ENCODE data around the gene IQCF2.
"Not testable (repeated sequence)": the region's sequence is repeated elsewhere in the genome, so short reads cannot be mapped to it uniquely, and the experiment has no call there.

Gene IQCF2

DNA sequence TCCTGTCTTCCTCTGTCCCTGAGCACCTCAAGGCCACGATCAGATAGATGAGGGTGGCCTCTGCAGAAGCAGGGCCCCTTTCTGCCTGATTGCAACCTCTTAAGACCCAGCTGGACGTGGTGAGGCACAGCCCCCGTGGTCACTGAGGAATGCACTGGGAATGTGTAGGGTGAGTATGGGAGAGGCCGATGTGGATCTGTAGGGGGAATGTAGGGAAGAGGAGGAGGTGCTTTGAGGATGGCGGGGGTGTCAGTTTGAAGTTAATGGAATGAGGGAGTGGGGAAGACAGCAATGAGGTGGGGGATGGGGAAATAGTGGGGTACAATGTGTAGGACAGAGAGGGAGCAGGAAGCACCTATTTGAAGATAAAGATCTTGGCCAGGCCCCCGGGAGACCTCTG is 14.8 kb downstream of the IQCF2 start:
- no peak for DNase-seq (ENCODE audit: low read depth in 2 of 2)

DNA sequence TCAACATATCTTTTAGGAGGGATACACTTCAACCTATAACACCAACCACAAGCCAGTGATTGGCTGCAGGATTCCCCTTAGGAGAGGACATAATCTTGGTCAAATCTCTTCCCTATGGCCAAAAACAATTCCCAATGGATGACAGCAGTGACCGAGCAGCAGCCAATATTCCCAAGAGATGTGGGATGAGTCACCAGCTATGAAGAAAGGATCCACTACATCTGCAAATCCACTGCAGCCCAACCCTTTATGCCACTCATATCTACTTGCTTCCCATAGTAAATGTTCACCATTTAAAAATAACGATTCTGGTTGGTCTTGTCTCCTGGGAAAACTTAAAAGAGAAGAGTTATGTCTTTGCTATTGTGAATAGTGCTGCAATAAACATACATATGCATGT is 18.5 kb downstream of the IQCF2 start:
- no peak for DNase-seq (ENCODE audit: low read depth in 2 of 2)

DNA sequence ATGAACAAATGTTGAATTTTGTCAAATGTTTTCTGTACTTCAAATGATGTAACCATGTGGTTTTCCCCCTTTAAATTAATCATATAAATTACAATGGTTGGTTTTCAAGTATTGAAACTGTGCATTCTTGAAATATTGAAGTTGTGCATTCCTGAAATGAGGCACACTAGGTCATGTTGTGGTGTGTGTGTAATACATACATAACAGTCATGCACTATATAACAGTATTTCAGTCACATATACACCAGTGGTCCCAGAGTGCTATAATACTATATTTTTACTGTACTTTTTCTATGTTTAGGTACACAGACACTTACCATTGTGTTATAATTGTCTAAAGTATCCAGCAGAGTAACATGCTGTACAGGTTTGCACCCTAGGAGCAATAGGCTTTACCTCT is 25.0 kb downstream of the IQCF2 start:
- no peak for DNase-seq (ENCODE audit: low read depth in 2 of 2)

DNA sequence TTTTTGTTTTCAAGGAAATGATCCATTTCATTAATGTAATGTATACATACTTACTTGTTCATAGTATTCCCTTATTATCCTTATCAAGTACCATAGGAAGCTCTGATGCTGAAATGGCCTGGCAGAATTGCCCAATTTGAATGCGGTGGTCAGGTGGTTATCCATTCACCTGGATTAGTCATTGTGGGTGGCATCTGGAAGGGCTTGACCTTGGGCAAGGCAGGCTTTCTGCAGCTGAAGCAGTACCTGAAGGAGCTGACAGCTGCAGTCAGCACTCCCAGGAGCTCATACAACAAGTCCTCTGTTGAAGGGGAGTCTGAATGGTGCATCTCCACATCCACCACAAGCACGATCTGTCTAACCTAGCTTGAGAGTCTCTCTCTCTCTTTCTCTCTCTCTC is 26.2 kb downstream of the IQCF2 start:
- DNase-seq (ENCODE audit: low read depth in 2 of 2) = no peak

DNA sequence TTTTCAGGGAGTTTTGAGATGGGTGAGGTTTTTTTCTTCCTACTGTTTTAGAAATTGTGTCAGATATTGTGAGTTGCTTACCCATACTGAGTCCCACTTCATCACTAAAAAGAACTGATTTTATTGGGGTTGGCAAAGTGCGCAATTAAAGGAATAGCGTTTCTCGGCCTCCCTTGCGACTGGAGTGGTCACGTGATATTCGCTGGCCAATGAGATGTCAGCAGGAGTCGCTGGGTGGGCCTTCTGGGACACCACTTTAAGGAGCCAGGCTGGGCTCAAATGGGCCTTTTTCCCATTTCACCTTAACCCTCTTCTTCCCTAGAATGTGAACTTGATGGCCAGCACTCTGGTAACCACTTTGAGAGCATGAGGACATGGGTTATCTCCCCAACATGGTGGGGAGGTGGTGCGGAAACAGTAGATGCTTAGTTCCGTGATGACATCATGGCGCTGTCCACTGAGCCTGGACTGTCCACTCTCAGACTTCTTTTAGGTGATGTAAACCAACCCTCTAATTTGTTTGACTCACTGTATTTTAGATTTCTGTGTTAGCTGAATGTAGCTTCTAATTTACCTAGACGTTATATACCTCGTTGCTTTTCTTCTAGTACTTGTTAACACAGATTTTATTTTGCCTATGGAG is 27.2 kb downstream of the IQCF2 start:
- DNase-seq (ENCODE audit: low read depth in 2 of 2) = no peak

DNA sequence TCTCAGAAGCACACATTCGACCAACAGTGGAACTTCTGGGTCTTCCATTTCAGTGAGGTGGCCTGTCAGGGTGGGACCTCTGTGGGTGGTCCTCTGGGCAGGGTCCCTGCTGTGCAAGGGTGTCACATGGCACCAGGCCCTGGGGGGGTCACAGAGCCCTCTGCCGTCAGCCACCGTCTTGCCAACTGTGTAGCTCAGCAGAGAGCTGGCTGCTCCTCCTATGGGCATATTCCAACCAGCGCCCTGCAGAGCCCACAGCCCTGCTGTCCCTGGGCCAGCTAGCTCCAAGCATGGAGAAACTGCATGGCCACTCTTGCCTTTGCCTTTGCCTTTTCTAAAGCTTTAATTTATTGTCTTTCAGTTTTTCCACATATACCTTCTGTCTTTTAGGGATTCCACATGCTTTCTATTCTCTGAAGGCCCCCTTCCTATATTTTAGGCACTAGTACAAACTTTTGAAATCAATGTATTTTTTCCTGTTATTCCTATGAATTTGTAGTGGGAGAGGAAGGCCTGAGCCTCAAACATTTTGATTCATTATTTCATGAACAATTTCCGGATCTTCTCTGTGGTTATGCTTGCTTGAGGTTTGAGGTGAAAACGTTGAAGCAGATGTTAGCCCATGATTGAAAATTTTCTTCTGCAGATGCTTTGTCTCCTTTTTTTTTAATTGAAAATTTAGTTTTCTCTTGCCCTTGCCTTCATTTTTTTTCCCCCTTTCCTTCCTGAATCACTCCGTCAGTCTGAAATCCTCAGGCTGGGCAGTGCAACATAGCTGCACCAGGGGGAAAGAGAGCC is 30.0 kb downstream of the IQCF2 start:
- no peak for DNase-seq (ENCODE audit: low read depth in 2 of 2)

DNA sequence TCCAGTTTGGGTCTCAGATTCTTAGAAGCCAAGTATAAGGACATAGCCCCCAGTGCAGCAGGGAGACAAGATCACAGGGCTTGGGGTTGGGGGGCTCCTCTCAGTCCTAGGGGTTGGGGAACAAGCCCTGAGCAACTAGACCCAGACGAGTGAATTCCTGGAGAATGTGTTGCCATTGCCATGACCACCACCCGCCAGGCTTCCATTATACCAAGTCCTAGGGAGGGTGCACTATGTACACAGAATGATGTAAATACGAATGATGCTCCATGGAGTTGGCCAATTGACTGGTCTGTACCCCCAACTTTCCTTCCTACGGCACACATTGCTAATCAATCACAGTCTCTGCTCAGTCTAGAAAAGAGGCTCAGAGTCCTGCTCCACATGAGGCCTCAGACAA is 33.0 kb downstream of the IQCF2 start:
- DNase-seq (ENCODE audit: low read depth in 2 of 2) = no peak

DNA sequence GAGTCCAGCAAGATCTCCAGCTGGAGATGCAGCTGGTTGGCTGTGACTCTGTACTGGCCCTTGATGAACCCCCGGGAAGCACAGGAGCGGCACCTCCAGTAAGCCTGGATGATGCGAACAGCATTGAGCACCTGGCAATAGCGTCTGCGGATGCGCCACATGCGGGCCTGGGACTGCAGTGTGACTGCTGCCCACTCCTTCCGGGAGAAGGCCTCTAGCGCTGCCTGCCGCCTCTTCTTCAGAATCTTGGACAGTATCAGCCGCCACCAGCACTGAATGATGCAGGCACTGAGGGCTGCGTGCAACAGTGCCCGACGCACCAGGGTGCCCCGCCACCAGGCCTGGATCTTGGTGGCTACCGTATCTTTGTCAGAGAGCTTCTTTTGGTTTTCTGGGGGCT is 33.5 kb downstream of the IQCF2 start:
- DNase-seq (ENCODE audit: low read depth in 2 of 2) = no peak

DNA sequence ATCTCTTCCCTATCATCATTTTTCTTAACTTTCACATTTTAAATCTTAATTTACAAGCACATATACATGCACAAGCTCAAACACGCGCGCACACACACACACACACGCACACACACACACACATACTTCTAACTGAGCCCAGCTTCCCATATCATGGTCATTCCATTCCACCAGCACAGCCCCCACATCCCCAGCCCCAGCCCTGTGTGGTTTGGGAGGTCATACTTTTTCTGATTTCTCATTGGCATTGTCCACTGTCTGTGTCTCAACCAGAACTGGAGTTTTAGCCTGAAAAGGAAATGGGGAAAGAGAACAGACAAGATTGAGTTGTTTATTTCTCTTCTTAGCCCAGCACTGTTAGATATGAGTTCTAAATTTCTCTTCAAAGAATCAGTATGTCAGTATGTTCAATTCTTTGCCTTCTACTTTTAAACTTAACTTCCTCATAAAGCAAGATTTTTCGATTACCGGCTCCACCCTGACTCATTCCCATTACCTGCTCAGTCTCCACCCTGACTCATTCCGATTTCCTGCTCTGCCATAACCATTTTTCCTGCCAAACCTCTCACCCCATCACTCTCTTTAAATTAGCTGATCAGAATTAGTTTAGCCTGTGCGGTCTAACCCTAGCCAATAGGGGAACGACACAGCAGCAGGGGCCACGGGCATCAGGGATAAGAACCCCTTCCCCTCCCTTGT is 35.3 kb downstream of the IQCF2 start:
- no peak for DNase-seq (ENCODE audit: low read depth in 2 of 2)

DNA sequence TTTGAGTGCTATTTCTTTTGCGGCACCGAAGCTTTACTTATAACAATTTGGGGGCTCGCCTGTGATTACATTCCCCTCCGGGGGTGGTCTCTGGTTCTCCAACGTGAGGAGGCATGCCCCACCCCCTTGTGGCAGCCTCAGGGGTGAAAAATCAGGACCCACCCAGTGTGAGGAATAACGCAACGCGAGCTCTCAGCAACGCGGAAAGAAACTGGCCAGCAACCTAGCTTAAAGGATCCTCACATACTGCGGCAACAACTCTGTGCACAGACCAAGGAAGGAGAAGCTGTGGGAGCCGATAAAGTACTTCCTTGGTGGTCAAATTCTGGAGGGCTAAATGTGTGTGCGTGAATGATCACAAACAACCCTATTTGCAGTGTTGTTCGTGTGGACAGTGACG is 36.0 kb downstream of the IQCF2 start:
- DNase-seq (ENCODE audit: low read depth in 2 of 2) = no peak

DNA sequence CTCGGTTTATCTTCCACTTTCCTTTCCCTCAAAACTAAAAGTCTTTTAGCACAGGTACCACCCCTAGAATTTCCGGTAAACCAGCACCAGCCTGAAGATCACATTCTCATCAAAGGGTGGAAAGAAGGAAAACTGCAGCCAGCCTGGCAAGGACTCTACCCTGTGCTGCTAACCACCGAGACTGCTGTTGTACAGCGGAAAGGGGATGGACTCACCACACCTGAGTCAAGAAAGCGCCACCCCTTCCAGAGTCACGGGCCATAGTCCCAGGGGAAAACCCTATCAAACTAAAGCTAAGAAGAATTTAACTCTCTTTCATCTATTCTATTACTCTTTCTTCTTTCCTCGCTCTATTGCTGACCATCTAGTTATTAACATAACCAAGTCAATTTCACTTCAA is 38.6 kb downstream of the IQCF2 start:
- DNase-seq (ENCODE audit: low read depth in 2 of 2) = not testable (repeated sequence)

DNA sequence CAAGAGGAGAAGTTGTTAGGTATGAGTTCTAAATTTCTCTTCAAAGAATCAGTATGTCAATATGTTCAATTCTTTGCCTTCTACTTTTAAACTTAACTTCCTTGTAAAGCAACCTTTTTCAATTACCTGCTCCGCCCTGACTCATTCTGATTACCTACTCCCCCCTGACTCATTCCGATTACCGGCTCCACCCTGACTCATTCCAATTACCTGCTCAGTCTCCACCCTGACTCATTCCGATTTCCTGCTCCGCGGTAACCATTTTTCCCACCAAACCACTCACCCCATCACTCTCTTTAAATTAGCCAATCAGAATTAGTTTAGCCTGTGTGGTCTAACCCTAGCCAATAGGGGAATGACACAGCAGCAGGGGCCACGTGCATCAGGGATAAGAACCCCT is 40.9 kb downstream of the IQCF2 start:
- DNase-seq (ENCODE audit: low read depth in 2 of 2) = not testable (repeated sequence)

DNA sequence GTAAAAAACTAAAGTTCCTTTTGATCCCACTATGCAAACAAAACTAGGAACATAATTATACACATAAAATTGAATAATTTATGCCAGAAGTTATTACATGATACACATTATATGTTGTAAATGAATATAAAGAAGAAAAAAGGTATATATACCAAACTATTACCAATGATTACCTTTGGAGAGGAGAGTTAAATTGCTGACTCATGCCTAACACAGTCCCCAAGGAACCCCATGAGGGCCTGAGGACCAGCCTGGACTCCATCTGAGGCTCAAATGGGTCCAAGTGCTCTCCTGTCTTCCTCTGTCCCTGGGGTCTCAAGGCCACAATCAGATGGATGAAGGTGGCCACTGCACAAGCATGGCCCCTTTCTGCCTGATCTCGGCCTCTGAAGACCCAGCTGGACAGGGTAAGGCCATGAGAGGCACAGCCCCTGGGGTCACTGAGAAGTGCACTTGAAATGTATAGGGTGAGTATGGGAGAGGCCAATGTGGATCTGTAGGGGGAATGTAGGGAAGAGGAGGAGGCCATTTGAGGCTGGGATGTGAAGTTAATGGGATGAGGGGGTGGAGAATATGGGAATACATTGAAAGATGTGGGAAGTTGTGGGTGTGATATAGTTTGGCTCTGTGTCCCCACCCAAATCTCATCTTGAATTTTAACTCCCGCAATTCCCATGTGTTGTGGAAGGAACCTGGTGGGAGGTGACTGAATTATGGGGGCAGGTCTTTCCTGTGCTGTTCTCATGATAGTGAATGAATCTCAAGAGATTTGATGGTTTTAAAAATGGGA is 42.8 kb downstream of the IQCF2 start:
- no peak for DNase-seq (ENCODE audit: low read depth in 2 of 2)

DNA sequence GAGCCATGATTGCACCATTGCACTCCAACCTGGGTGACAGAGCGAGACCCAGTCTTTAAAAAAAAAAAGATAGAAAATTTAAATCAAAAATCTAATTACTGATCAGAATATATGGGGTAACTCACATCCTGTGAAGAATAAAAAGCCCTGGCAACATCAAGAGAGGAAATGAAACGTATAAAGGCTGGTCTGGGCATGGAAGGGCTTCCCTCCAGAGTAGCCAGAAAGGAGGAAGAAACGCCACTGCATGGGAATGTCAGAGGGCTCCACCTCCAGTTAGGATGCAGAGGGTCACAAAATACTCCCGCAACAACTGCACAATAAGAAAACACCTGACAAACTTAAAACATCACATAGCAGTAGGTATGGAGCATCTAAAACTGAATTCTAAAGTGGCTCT is 46.6 kb downstream of the IQCF2 start:
- no peak for DNase-seq (ENCODE audit: low read depth in 2 of 2)

Data from stimulated activated CD4-positive, alpha-beta T cell treated with anti-CD3 and anti-CD28 coated beads, Interleukin-1b, Interleukin-23, amount 100 ng/mL, for 4 hours (primary cell).